ENCODE measurements around the gene IGFBP2. TPM values are rescaled to one million over a fixed set of nuclear protein-coding genes. Genes with fewer than 3 reads are reported as not detected.

Gene IGFBP2
- total RNA-seq, 2 experiments from 2014 or later, result 38.2 to 39.1 TPM

- no peak overlapping the region for H3K27ac Mint-ChIP-seq
- DNase-seq, result no peak
Measured at GRCh38 chr2:216710551-216711301, 77.5 kb downstream of the IGFBP2 start.

GRCh38 chr2:216711348-216711747, 78.1 kb downstream of the IGFBP2 start:
- Mint-ChIP-seq H3K27me3 (no peaks in the 10 kb centered on the region), H3K4me3 (no peak overlapping the region), H3K36me3 (no peaks in the 10 kb centered on the region), H3K4me1 (no peaks in the 10 kb centered on the region), H3K27ac (no peak overlapping the region), H3K9me3 (peaks cover 2% of the 10 kb centered on the region)
- no peak for DNase-seq

More at GRCh38 chr2:216710551-216711301, 77.5 kb downstream of the IGFBP2 start:
- Mint-ChIP-seq H3K27me3 (no peaks in the 10 kb centered on the region), H3K4me3 (no peak overlapping the region), H3K9me3 (peaks cover 2% of the 10 kb centered on the region), H3K4me1 (no peaks in the 10 kb centered on the region), H3K36me3 (no peaks in the 10 kb centered on the region)

- Mint-ChIP-seq H3K9me3 (peaks cover 2% of the 10 kb centered on the region), H3K27me3 (no peaks in the 10 kb centered on the region), H3K27ac (no peak overlapping the region), H3K4me1 (no peaks in the 10 kb centered on the region), H3K4me3 (no peak overlapping the region), H3K36me3 (no peaks in the 10 kb centered on the region)
- no peak for DNase-seq
Measured at GRCh38 chr2:216713691-216714336, 80.6 kb downstream of the IGFBP2 start.

Other genes with a start within 250 kb of the IGFBP2 start
- 10 to 100 TPM; 22.4 to 25.3 TPM for gene SMARCAL1, start 220.9 kb upstream of the IGFBP2 start, total RNA-seq
- 1,000 to 10,000 TPM; 3,900 to 3,940 TPM for gene RPL37A, start 134.6 kb upstream of the IGFBP2 start, total RNA-seq
- gene IGFBP5, start 62.1 kb downstream of the IGFBP2 start, total RNA-seq, result not detected
- gene TNP1, start 226.6 kb downstream of the IGFBP2 start, total RNA-seq, result not detected

Measured in activated naive CD8-positive, alpha-beta T cell treated with anti-CD3 and anti-CD28 coated beads for 36 hours (primary cell).